IPS DF 6.9 (cell line): ENCODE data around the gene SRRM5.
"Not testable (repeated sequence)": the region's sequence is repeated elsewhere in the genome, so short reads cannot be mapped to it uniquely, and the experiment has no call there.

Experiments
- DNase-seq: peaks from one replicate; pipeline ENCODE4 v3.0.0-alpha.2; 2013; ENCODE audit warnings: low read depth, low spot score
- H3K27ac ChIP-seq: one replicate; pipeline ENCODE4 v1.5.1; 2013; ENCODE audit warnings: low read length, control low read depth
- H3K27me3 ChIP-seq: 2 replicates; pipeline ENCODE4 v1.6.1; 2013; ENCODE audit warnings: mild to moderate bottlenecking, low read length; ENCODE audit not compliant: control insufficient read depth, insufficient read depth
- H3K36me3 ChIP-seq: 2 replicates; pipeline ENCODE4 v1.6.1; 2013; ENCODE audit warnings: low read length; ENCODE audit not compliant: control insufficient read depth, insufficient read depth
- H3K4me1 ChIP-seq: 2 replicates; pipeline ENCODE4 v1.6.1; 2013; ENCODE audit warnings: low read length; ENCODE audit not compliant: control insufficient read depth, insufficient read depth
- H3K4me3 ChIP-seq: 2 replicates; pipeline ENCODE4 v1.5.1; 2013; ENCODE audit warnings: mild to moderate bottlenecking, low read length
- H3K9me3 ChIP-seq: 2 replicates; pipeline ENCODE4 v1.6.1; 2013; ENCODE audit warnings: low read length, inconsistent platforms; ENCODE audit not compliant: control insufficient read depth, insufficient read depth
- WGBS: extraction: QIAGEN DNeasy Blood & Tissue Kit; methylation state at CpG from one replicate; pipeline ENCODE4 v1.1.7; 2013; ENCODE audit warnings: mixed read lengths, missing lambda C conversion rate; ENCODE audit not compliant: insufficient read length, insufficient coverage; 5-methylcytosine and 5-hydroxymethylcytosine counted together

The SRRM5 gene

DNA sequence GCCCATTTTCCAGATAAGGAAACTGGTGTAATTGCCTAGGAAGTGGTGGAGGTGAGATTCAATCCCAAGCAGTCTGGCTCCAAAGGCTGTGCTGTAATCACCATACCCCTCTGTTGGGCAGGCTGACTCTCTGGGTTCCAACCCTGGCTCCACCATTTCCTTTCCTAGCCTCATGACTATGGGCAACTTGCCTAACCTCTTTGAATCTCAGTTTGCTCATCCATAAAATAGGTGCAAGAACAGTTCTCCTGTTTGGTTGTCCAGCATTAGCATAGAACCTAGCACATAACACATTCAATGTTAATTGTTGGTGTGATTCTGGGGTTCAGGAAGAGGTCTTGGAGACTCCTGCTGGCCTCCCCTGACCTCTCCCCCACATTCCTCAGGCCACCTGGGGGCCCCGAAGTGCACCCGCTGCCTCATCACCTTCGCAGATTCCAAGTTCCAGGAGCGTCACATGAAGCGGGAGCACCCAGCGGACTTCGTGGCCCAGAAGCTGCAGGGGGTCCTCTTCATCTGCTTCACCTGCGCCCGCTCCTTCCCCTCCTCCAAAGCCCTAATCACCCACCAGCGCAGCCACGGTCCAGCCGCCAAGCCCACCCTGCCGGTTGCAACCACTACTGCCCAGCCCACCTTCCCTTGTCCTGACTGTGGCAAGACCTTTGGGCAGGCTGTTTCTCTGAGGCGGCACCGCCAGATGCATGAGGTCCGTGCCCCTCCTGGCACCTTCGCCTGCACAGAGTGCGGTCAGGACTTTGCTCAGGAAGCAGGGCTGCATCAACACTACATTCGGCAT lies 13.2 kb upstream of the SRRM5 start:
- Histone ChIP-seq H3K36me3 (peaks cover 4% of the 10 kb centered on the region), H3K27me3 (no peaks in the 10 kb centered on the region), H3K27ac (no peak overlapping the region), H3K4me3 (no peak overlapping the region), H3K9me3 (no peaks in the 10 kb centered on the region), H3K4me1 (no peaks in the 10 kb centered on the region)
- WGBS, result no CpG with 5 or more reads among the region's 19 CpGs
- DNase-seq, result no peak

DNA sequence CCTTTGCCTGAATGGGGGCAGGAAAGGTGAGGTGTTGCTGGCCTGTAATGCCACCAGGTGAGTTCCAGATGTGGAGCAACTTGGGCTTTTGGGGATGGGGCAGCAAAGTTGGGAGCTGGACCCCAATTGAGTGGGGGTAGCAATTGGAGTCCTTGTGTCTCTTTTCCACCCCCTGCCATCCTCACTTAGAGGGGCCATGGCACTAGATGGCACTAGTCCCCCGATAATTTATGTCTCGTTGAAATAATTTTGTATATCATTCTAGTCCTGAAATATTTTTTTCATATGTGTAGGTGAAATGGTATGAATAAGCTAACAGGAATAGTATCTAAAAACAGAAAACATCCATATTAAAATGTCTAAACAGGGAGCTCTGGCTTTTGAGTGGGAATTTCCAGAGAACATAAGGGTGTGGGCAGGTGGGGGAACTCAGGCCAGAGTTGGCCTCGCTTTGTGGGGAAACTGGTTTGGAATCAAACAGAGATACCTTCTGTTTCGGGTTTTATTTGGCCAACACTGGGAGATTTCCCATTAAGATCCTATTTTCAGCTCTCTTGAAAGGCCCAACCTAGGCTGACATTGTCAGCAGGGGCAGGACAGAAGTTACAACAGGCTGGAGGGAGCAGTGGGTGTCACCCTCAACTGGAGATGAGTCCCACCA lies 12.1 kb upstream of the SRRM5 start:
- Histone ChIP-seq H3K27ac (no peak overlapping the region), H3K9me3 (no peaks in the 10 kb centered on the region), H3K4me1 (no peaks in the 10 kb centered on the region), H3K36me3 (peaks cover 4% of the 10 kb centered on the region), H3K4me3 (no peak overlapping the region), H3K27me3 (no peaks in the 10 kb centered on the region)
- WGBS, result no CpG with 5 or more reads among the region's 4 CpGs
- DNase-seq, result no peak

DNA sequence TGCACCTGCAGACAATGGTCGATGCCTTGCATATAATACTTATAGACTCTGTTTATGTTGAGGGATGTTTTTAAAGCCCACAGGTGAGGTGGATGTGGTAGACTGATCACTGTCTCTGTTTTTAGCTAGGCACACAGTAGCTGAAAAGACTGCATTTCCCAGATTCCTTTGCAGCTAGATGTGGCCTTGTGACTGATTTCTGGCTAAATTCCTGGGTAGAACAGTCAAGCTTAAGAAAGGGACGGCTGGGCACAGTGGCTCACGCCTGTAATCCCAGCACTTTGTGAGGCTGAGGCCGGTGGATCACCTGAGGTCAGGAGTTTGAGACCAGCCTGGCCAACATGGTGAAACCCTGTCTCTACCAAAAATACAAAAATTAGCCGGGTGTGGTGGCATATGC lies 11.6 kb upstream of the SRRM5 start:
- H3K4me3 ChIP-seq, H3K27me3 ChIP-seq, H3K27ac ChIP-seq, H3K4me1 ChIP-seq, DNase-seq, H3K9me3 ChIP-seq, H3K36me3 ChIP-seq: not testable (repeated sequence)
- no CpG with 5 or more reads among the region's 5 CpGs for WGBS

DNA sequence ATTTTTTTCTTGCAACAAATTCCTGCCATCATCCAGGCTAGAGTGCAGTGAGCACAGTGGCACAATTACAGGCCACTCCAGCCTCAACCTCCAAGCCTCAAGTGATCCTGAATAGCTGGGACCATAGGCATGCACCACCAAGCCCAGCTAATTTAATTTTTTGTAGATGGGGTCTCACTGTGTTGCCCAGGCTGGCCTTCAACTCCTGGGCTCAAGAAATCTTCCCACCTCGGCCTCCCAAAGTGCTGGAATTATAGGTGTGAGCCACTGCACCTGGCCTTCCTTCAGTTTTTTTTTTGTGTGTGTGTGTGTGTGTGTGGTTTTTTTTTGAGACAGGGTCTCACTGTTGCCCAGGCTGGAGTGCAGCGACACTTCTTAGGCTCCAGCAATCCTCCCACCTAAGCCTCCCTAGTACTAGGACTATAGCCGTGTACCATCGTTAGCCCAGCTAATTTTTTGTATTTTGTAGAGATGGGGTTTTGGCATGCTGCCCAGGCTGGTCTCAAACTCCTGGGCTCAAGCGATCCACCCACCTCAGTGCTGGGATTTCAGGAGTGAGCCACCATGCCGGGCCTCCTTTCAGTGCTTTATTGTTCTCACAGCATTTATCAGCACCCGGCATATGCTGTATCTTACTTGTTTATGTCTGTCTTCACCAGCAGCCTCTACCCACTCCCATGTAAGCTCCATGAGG lies 5.9 kb upstream of the SRRM5 start:
- H3K36me3 ChIP-seq, result no peaks in the 10 kb centered on the region; the same call in 1 of the 2 replicates
- WGBS, result no CpG with 5 or more reads among the region's 7 CpGs
- H3K27me3 ChIP-seq, result no peaks in the 10 kb centered on the region
- H3K4me3 ChIP-seq, result no peak overlapping the region
- no peaks in the 10 kb centered on the region for H3K9me3 ChIP-seq
- no peak overlapping the region for H3K27ac ChIP-seq
- H3K4me1 ChIP-seq, result no peaks in the 10 kb centered on the region
- DNase-seq, result no peak

DNA sequence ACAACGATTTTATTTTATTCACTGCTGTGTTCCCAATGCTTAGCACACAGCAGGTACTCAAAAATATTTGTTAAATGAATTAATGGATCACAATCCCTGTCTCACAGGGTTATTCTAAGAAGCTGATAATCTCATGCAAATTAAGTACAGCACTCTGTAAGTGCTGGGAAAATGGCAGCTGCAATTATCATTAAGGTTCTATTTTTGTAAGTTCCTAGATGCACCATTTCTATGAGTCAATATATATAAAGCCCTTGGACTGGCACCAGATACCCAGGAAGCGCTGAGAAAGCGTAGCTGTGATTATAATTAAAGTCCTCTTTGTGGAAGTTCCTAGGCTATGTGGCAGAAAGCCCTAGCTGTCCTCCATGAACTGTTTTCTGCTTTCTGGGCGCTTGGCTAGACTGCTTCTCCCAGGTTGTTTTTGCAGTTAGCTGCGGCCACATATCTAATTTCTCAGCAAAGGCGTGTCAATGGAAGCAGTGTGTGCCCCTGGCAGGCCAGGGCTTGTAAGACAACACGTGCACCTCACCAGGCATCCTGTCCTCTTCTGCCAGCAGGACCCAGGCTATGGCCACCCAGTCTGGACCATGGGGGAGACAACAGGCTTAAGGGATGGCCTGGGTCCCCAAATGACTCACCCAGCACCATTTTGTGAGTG lies 5.2 kb upstream of the SRRM5 start:
- Histone ChIP-seq H3K36me3 (no peaks in the 10 kb centered on the region; the same call in 1 of the 2 replicates), H3K9me3 (no peaks in the 10 kb centered on the region), H3K4me1 (no peaks in the 10 kb centered on the region), H3K4me3 (no peak overlapping the region), H3K27me3 (no peaks in the 10 kb centered on the region), H3K27ac (no peak overlapping the region)
- no peak for DNase-seq
- WGBS, result no CpG with 5 or more reads among the region's 7 CpGs

DNA sequence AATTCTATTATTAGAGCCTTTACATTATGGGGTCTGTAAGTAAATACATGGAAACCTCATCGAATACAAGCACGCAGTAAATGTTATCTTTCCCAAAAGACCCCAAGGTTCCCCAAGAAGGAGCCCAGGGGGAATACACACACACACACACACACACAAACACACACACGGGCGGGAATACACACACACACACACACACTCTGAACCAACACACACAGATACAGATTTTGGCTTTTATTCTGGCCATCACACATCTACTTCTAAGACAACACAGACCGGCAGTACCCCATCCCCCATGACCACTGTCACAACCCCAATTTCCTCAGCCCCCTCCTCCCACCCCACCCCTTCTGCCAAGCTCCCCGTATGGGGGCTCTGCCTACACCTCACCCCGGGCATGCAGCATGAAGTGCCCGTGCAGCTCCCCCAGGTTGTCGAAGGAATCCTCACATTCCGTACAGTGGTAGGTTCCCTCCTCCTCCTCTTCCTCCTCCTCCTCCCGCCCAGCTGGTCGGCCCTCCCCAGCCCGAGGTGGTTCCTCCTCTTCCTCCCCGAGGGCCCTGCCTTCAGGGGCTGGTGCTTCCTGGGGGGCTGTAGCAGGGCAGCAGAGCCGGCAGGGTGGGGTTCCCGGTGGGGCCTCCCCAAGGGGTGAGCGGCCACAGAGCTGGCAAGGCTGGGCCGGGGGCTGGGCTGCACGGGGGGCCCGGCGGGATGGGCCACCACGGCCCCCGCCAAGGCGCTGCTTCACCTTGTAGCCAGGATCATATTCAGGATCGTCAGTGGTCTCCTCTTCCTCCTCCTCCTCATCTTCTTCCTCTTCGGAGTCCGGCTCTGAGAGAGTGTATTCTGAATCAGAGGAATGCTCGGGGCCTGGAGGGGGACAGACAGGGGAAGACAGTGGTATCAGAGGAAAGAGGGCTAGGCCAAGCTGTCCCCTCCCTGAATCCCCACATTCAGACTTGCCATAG lies 4.4 kb upstream of the SRRM5 start:
- no peak overlapping the region for H3K4me3 ChIP-seq
- no peak for DNase-seq
- H3K27ac ChIP-seq, result no peak overlapping the region
- H3K36me3 ChIP-seq, result no peaks in the 10 kb centered on the region; the same call in 1 of the 2 replicates
- no peaks in the 10 kb centered on the region for H3K4me1 ChIP-seq
- H3K27me3 ChIP-seq, result no peaks in the 10 kb centered on the region
- no CpG with 5 or more reads among the region's 28 CpGs for WGBS
- H3K9me3 ChIP-seq, result no peaks in the 10 kb centered on the region

DNA sequence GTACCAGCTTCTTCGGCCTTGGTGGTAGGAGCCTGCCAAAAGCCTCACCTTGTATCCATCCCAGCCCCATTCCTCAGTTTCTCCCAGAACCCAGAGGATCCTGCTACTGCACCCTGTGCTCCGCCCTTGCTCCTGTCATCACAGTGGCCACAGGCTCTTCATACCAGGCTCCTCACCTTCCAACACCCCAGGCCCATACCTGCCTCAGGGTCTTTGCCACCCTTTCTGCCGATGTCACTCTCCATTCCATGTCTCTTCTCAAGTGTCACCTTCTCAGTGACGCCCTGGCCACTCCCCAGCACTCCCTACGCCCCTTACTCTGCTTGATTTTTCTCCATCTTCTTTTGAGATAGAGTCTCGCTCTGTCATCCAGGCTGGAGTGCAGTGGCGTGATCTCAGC lies 2.0 kb upstream of the SRRM5 start:
- Histone ChIP-seq H3K36me3 (no peaks in the 10 kb centered on the region; the same call in 1 of the 2 replicates), H3K9me3 (no peaks in the 10 kb centered on the region), H3K4me1 (no peaks in the 10 kb centered on the region), H3K27me3 (no peaks in the 10 kb centered on the region), H3K27ac (no peak overlapping the region), H3K4me3 (no peak overlapping the region)
- no CpG with 5 or more reads among the region's 7 CpGs for WGBS
- no peak for DNase-seq

DNA sequence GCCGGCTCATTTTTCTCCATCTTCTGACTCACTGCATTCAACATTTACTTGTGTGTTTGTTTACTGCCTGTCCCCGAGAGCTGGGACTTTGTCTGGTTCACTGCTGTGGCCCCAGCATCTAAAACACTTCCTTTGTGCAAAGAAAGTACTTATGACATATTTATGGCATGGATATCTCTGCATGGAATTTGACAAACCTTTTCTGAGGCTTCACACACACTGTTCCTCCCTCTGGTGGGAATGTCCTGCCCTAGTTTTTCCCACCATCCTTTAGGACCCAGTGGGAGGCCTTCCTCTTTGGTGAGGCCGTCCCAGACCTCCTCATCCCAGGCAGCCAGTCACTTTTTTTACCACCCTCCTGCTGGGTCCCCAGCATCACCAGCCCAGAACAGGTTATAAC lies 1.4 kb upstream of the SRRM5 start:
- Histone ChIP-seq H3K36me3 (no peaks in the 10 kb centered on the region; the same call in 1 of the 2 replicates), H3K4me3 (no peak overlapping the region), H3K27ac (no peak overlapping the region), H3K27me3 (no peaks in the 10 kb centered on the region), H3K9me3 (no peaks in the 10 kb centered on the region), H3K4me1 (no peaks in the 10 kb centered on the region)
- no peak for DNase-seq
- no CpG with 5 or more reads among the region's 3 CpGs for WGBS

DNA sequence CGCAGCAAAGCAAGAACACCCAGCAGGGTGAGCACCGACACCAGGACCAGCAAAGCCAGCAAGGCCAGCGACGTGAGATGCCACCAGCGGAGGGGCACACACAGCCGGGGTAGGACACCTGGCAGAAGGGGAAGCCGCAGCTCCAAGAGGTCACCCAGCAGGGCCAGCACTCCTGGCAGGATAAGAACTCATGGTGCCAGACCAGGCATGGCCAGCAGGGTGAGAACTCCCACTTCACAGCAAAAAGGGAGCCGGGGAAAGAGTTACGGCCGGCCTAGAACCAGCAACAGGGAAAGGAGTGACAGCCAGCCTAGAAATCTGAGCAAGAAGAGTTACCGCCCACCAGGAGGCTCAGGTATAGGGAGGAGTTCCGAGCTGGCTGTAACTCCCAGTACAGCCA lies 486 bp downstream of the SRRM5 start:
- no peaks in the 10 kb centered on the region for H3K27me3 ChIP-seq
- WGBS, result no CpG with 5 or more reads among the region's 12 CpGs

More for the DNA sequence above, 486 bp downstream of the SRRM5 start:
- H3K4me1 ChIP-seq, result no peaks in the 10 kb centered on the region
- DNase-seq, result no peak
- no peaks in the 10 kb centered on the region for H3K9me3 ChIP-seq
- H3K36me3 ChIP-seq, result no peaks in the 10 kb centered on the region; the same call in 1 of the 2 replicates
- H3K27ac ChIP-seq, result no peak overlapping the region
- H3K4me3 ChIP-seq, result no peak overlapping the region
